Left lung (tissue), 10 donors: ENCODE measurements around the gene AASDHPPT. TPM values are rescaled to one million over a fixed set of nuclear protein-coding genes. Genes with fewer than 3 reads are reported as not detected.

Experiments used
- ATAC-seq: fragments of 200-7000 bp; cut with Tn5 transposase; one replicate; pipeline ENCODE4 v1.9.1; 2020; ENCODE audit warnings: moderate library complexity
- DNase-seq, 4 donors: peaks; one replicate each; pipeline ENCODE4 v3.0.0-alpha.2; 2013 to 2020
- H3K27ac ChIP-seq, 2 donors: fragments of 200-600 bp; sonication (generic) in 1 of 2; one replicate each; pipeline versions ENCODE4 v1.5.0 to v1.8.0; 2020 to 2021
- H3K27me3 ChIP-seq, 2 donors: fragments of 200-600 bp; sonication (generic) in 1 of 2; one replicate each; pipeline versions ENCODE4 v1.5.0 to v1.8.0; 2020 to 2021
- H3K36me3 ChIP-seq, 2 donors: fragments of 200-600 bp; sonication (generic) in 1 of 2; one replicate each; pipeline versions ENCODE4 v1.5.0 to v1.8.0; 2020 to 2021
- H3K4me1 ChIP-seq, 2 donors: fragments of 200-600 bp; one replicate each; pipeline ENCODE4 v1.8.0; 2021
- H3K4me3 ChIP-seq, 2 donors: fragments of 200-600 bp; sonication (generic) in 1 of 2; one replicate each; pipeline versions ENCODE4 v1.5.0 to v1.8.0; 2020 to 2021; ENCODE audit warnings: mild to moderate bottlenecking in 1 of 2
- H3K9me3 ChIP-seq, 2 donors: fragments of 200-600 bp; sonication (generic) in 1 of 2; one replicate each; pipeline versions ENCODE4 v1.5.0 to v1.8.0; 2020 to 2021
- intact Hi-C, 2 donors: fragments of 100-400 bp; cut with DNase I; formaldehyde crosslinking; loops; one replicate each; pipeline versions ENCODE4 v1.11.2 to v1.14.2; 2022
- polyA plus RNA-seq, 6 donors: library from polyadenylated mRNA; unstranded; fragments of 120-200 nt; gene quantifications; one replicate each; pipeline ENCODE4 v1.2.1, GENCODE V29; 2013; ENCODE audit not compliant: insufficient read length in 6 of 6
- total RNA-seq, 2 donors: library from RNA; stranded (reverse); fragmentation: NEBNext Ultra II Directional; extraction: Animal tissue kit (Norgen Biotek cat#: 25700); gene quantifications; one replicate each; pipeline ENCODE4 v1.2.1, GENCODE V29; 2021
- TF ChIP-seq, protein P1 (sequence below), 2 donors: fragments of 200-600 bp; sonication (generic) in 1 of 2; IDR thresholded peaks; one replicate each; pipeline versions ENCODE4 v1.5.0 to v1.8.0; 2021; ENCODE audit warnings: antibody characterized with exemption in 2 of 2
- donor health status: DM: no; HTN: yes; CAD: no.
- donor health status: DM: no; HTN: no; CAD: no.

The AASDHPPT gene
- total and polyA plus RNA-seq, 8 donors = 26.4 to 67.6 (median 62.9) TPM

DNA sequence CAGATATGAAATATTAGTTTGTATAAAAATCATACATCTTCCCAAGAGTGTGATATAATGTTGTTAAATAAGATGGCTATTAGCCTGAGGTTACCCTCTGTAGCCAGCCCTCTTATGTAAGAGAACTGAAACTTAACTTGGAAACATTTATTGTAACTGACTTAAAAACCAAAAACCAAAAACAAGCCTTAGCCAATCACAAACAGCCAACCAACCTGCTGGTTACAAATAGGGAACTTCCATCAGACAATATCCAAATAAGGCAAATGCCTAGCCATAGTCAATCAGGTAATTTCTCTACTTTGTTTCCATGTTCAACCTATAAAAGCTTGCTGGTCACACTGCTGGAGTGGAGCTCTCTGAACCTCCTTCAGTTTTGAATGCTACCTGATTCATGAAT is 14.5 kb upstream of the AASDHPPT start:
- no peaks in the 10 kb centered on the region for H3K4me1 ChIP-seq
- TF ChIP-seq, protein P1, sequence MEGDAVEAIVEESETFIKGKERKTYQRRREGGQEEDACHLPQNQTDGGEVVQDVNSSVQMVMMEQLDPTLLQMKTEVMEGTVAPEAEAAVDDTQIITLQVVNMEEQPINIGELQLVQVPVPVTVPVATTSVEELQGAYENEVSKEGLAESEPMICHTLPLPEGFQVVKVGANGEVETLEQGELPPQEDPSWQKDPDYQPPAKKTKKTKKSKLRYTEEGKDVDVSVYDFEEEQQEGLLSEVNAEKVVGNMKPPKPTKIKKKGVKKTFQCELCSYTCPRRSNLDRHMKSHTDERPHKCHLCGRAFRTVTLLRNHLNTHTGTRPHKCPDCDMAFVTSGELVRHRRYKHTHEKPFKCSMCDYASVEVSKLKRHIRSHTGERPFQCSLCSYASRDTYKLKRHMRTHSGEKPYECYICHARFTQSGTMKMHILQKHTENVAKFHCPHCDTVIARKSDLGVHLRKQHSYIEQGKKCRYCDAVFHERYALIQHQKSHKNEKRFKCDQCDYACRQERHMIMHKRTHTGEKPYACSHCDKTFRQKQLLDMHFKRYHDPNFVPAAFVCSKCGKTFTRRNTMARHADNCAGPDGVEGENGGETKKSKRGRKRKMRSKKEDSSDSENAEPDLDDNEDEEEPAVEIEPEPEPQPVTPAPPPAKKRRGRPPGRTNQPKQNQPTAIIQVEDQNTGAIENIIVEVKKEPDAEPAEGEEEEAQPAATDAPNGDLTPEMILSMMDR (IDR thresholded peaks at IDR 0.05) = no peak
- no peaks in the 10 kb centered on the region for H3K27me3 ChIP-seq
- intact Hi-C loops = no loop called here
- DNase-seq (no peak), ATAC-seq (no peak)
- no peak overlapping the region for H3K4me3 ChIP-seq
- H3K9me3 ChIP-seq = no peaks in the 10 kb centered on the region
- no peak overlapping the region for H3K27ac ChIP-seq
- no peaks in the 10 kb centered on the region for H3K36me3 ChIP-seq

GRCh38 chr11:106070606-106071005 is 6.9 kb upstream of the AASDHPPT start:
- TF ChIP-seq, protein P1 (IDR thresholded peaks at IDR 0.05) = no peak
- Histone ChIP-seq H3K36me3 (no peaks in the 10 kb centered on the region), H3K9me3 (no peaks in the 10 kb centered on the region), H3K4me3 (no peak overlapping the region), H3K4me1 (no peaks in the 10 kb centered on the region), H3K27ac (no peak overlapping the region), H3K27me3 (no peaks in the 10 kb centered on the region)
- DNase-seq (no peak), ATAC-seq (no peak)
- intact Hi-C loops = no loop called here

DNA sequence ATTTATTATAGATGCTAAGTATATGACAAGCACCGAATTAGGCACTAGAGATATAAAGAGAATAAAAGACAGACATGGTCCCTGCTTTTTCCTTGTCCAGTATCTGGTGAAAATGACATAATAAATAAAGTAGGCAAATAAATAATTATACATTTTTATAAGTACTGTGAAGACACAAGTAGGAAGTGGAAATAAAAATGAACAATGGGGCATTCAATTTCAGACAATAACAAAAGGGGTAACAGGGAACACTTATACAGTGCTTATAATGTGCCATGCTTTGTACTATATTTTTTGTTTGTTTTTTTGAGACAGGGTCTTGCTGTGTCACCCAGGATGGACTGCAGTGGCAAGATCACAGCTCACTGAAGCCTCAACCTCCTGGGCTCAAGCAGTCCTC is 4.7 kb upstream of the AASDHPPT start:
- TF ChIP-seq, protein P1 (IDR thresholded peaks at IDR 0.05) = no peak
- Histone ChIP-seq H3K27ac (no peak overlapping the region), H3K27me3 (no peaks in the 10 kb centered on the region), H3K4me1 (peaks cover 0 to 12% of the 10 kb centered on the region in 2 donors), H3K36me3 (no peaks in the 10 kb centered on the region), H3K4me3 (no peak overlapping the region), H3K9me3 (no peaks in the 10 kb centered on the region)
- intact Hi-C loops = no loop called here
- DNase-seq = no peak
- no peak for ATAC-seq

DNA sequence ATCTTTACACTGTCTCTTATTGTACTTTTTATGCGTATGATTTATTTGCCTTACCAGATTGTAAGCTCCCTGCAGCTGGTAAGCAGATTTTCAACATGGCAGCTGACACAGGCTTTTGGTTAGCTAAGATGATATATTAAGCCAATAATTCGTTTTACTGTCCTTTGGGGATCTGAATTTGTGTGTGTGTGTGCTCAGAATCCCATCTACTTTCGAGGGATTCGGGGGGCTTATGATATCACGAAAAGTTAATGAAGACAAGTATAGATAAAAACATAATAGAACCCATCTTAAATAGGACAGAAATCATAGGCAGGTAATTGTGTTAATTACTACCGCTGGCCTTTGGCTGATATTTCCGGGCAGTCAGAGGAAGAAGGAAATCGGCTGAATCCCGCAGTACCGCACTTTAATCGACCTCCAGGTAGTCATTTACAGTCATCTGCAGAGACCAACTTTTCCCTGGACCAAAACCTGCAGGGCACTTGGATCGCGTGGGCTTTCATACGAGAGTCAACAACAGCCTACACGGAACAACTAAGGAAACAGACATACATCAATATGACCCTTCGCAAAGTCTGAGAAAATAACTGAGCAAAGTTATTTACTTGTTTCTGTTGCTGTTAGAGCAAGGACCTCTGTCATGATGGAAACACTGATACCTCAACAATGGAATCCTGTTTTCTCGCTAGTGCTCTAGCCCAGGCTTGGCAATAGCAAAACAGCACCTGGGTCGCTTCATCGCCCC is 1.1 kb upstream of the AASDHPPT start:
- no peak for ATAC-seq

More for the DNA sequence above, 1.1 kb upstream of the AASDHPPT start:
- Histone ChIP-seq H3K27me3 (no peaks in the 10 kb centered on the region), H3K36me3 (peaks cover 0 to 19% of the 10 kb centered on the region in 2 donors), H3K27ac (peak overlapping the region; percentile 90 to 95), H3K9me3 (no peaks in the 10 kb centered on the region), H3K4me3 (peak overlapping the region; percentile 58 to 78), H3K4me1 (peaks cover 5 to 45% of the 10 kb centered on the region in 2 donors)
- TF ChIP-seq, protein P1 (IDR thresholded peaks at IDR 0.05) = no peak
- intact Hi-C loops = no loop called here
- peak in 1 of 4 donors; percentile 64 for DNase-seq
